Dendritic cell treated with granulocyte-macrophage colony-stimulating factor and Interleukin-4, amounts not matched to agents 40 ng/mL and 50 ng/mL, for 4 days (primary cell): Measurements from ENCODE around the gene ENTR1.

ENCODE experiments used
- H3K27ac Mint-ChIP-seq: one replicate; pipeline ENCODE4 v1.8.0; 2022; ENCODE audit warnings: mild to moderate bottlenecking, mixed read lengths
- H3K27me3 Mint-ChIP-seq: one replicate; pipeline ENCODE4 v1.8.0; 2022; ENCODE audit warnings: mild to moderate bottlenecking, mixed read lengths
- H3K36me3 Mint-ChIP-seq: one replicate; pipeline ENCODE4 v1.8.0; 2022; ENCODE audit warnings: low read depth, mixed read lengths
- H3K4me1 Mint-ChIP-seq: one replicate; pipeline ENCODE4 v1.8.0; 2022; ENCODE audit warnings: low read depth, mixed read lengths
- H3K4me3 Mint-ChIP-seq: one replicate; pipeline ENCODE4 v1.8.0; 2022; ENCODE audit warnings: mild to moderate bottlenecking, moderate library complexity, mixed read lengths
- H3K9me3 Mint-ChIP-seq: one replicate; pipeline ENCODE4 v1.8.0; 2022; ENCODE audit warnings: mixed read lengths
- intact Hi-C: fragments of 100-400 bp; cut with micrococcal nuclease; formaldehyde crosslinking; loops from one replicate; pipeline ENCODE4 v1.15.0; 2022

ENTR1 gene

DNA sequence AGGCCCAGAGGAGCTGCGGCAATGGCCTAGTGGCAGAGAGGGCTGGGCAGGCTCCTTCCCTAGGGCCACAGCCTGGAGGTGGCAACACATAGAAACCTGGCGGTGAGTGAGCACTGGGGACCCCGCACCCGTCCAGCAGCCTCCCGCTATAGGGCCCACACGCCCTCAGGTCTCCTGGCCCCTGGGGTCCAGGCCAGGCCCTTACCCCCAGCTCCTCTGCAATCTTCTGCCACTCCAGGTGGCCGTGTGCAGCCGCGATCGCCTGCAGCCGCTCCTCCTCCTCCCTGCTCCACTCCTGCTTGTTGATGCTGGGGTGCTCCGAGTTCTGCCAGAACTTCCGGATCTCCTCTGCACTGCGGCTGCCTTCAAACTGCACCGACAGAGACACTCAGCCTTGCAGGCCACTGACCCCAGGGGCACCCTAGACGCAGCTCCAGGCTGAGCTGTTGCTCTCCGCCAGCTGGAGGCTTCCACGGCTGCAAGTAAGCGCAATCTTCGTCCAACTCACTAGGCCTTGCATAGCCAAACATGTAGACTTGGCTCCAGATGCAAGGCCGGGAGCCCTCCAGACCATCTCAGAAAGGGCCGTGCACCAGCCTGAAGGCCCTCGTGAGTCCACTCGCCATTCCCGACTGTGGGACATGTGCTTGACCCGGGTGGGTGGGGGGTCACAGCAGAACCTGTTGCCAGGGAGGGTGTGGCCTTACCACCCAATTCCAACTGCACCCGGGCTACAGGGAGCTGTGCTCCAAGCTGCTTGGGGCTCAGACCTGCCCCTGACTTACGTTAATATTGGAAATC lies 18.5 kb downstream of the ENTR1 start:
- no peak overlapping the region for H3K4me3 Mint-ChIP-seq
- H3K9me3 Mint-ChIP-seq = no peaks in the 10 kb centered on the region

DNA sequence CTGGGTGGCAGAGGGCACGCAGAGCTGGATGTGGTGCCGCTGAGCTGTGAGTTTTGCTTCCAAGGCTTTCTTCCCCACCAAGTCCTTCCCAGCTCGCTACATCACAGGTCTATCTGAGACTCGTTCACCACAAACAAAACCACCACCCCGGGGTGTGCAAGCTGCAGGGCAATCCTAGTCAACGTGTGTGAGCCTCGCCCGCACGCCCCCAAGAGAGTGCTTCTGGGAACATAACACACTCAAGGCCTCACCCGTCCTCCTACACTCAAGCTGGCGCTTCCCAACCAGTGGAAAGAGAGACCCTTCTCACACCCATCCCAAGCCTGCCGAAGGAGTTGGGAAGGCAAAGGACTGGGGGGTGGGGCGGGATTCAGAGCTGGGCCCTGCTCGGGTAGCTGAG lies 21.0 kb downstream of the ENTR1 start:
- Mint-ChIP-seq H3K9me3 (no peaks in the 10 kb centered on the region), H3K27me3 (no peaks in the 10 kb centered on the region)

More for the DNA sequence above, 18.5 kb downstream of the ENTR1 start:
- peaks cover 8% of the 10 kb centered on the region for H3K4me1 Mint-ChIP-seq
- H3K27me3 Mint-ChIP-seq = no peaks in the 10 kb centered on the region
- H3K27ac Mint-ChIP-seq = no peak overlapping the region
- intact Hi-C loops = no loop called here
- peaks cover 100% of the 10 kb centered on the region for H3K36me3 Mint-ChIP-seq

DNA sequence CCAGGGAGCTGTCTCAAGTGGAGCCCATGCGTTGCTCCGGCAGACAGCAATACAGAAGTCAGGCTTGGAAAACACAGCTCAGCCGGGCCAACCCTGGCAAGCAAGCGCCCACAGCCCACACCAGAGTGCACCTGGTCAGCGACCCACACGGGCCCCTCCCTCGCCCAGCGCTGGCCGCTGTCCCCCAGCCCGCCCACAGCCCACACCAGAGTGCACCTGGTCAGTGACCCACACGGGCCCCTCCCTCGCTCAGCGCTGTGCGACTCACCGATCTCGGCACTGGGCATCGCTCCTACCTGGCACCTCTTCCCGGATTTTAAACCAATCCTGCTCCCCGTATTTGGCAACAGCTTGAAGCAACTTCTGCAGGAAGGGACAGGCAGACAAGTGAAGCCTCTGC lies 23.2 kb downstream of the ENTR1 start:
- Mint-ChIP-seq H3K27ac (no peak overlapping the region), H3K4me3 (no peak overlapping the region), H3K36me3 (peaks cover 100% of the 10 kb centered on the region), H3K9me3 (no peaks in the 10 kb centered on the region), H3K27me3 (no peaks in the 10 kb centered on the region), H3K4me1 (peaks cover 24% of the 10 kb centered on the region)
- intact Hi-C loops = no loop called here

More for the DNA sequence above, 21.0 kb downstream of the ENTR1 start:
- H3K4me1 Mint-ChIP-seq = peaks cover 24% of the 10 kb centered on the region
- no peak overlapping the region for H3K27ac Mint-ChIP-seq
- no peak overlapping the region for H3K4me3 Mint-ChIP-seq
- H3K36me3 Mint-ChIP-seq = peaks cover 100% of the 10 kb centered on the region
- intact Hi-C loops = no loop called here

DNA sequence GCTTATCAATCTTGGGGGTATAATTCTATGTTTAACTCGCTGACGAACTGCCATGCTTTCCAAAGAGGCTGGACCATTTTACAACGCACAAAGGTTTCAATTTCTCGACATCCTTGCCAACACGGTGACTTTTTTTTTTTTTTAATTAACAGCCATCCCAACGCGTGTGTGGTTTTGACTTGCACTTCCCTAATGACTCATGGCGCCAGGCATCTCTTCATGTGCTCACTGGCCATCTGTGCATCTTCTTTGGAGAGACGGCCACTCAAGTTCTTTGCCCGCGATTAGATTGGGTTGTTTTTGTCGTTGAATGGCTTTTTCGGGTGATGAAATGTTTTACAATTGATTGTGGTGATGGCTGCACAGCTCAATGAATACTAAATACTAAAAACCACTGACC lies 24.4 kb downstream of the ENTR1 start:
- intact Hi-C loops = no loop called here
- no peaks in the 10 kb centered on the region for H3K27me3 Mint-ChIP-seq
- H3K36me3 Mint-ChIP-seq = peaks cover 100% of the 10 kb centered on the region
- peak overlapping the region; percentile 32 for H3K4me3 Mint-ChIP-seq
- no peaks in the 10 kb centered on the region for H3K9me3 Mint-ChIP-seq
- H3K4me1 Mint-ChIP-seq = peaks cover 24% of the 10 kb centered on the region
- H3K27ac Mint-ChIP-seq = peak overlapping the region; percentile 39

DNA sequence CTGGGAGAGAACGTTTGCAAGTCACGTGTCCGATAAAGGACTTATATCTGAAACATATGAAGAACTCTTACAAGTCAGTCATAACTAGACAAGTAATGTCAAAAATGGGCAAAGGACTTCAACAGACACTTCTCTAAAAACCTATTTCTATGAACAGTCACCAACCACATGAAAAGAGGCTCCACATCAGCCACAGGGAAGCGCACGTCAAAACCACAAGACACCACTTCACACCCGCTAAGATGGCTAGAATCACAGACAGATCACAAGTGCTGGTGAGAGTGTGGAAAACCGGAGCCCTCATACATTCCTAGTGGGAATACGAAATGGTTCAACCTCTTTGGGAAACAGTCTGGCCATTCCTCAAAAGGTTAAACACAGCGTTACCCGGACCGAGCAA lies 25.4 kb downstream of the ENTR1 start:
- Mint-ChIP-seq H3K27me3 (no peaks in the 10 kb centered on the region), H3K36me3 (peaks cover 100% of the 10 kb centered on the region), H3K9me3 (no peaks in the 10 kb centered on the region), H3K4me1 (peaks cover 24% of the 10 kb centered on the region), H3K4me3 (no peak overlapping the region), H3K27ac (no peak overlapping the region)
- intact Hi-C loops = no loop called here

DNA sequence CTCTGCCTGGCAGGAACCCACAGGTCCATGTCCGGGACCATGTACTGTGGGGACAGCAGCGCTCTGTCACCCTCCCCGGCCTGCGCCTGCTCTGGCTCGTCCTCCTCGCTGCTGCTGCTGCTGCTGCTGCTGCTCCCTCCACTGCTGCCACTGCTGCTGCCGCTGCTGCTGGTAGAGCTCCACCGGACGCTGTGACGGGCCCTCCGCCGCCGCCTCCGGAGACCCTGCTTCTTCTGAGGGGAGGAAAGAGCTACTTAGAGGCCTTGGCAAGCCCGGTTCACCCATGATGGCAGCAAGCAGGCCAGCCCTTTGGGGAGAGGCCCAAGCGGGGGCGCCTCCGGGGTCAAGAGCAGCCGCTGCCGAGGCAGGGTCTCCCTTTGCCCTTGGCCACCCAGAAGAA lies 27.0 kb downstream of the ENTR1 start:
- H3K4me1 Mint-ChIP-seq = peaks cover 16% of the 10 kb centered on the region
- intact Hi-C loops = no loop called here
- H3K36me3 Mint-ChIP-seq = peaks cover 100% of the 10 kb centered on the region
- H3K4me3 Mint-ChIP-seq = no peak overlapping the region
- peak overlapping the region; percentile 28 for H3K27ac Mint-ChIP-seq
- no peaks in the 10 kb centered on the region for H3K27me3 Mint-ChIP-seq
- H3K9me3 Mint-ChIP-seq = no peaks in the 10 kb centered on the region

DNA sequence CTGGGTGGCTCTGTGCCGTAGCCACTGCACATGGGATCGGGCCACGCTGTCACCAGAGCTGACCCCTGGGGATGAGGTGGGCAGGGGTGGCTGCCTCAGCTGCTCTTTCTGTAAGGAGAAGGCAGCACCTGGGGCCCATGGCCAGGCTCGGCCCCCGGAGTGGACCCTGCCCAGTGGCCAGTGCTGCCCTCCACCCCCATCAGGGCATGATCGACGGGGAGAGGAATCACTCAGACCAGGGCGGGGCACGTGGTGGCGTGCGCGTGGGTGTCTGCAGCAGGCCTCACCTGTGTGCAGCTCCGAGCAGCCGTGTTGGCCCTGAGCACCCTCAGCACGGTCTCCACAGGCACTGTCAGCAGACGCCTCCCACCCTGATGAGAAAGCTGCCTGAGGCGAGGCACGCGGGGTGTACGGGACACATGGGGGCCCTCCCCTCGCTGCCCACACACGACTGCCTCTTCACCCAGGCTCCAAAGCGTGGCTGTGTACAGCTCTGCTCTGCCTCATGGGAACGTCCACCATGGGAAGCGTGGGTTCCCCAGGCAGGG lies 28.4 kb downstream of the ENTR1 start:
- intact Hi-C loops = no loop called here
- H3K9me3 Mint-ChIP-seq = no peaks in the 10 kb centered on the region
- H3K27ac Mint-ChIP-seq = no peak overlapping the region

DNA sequence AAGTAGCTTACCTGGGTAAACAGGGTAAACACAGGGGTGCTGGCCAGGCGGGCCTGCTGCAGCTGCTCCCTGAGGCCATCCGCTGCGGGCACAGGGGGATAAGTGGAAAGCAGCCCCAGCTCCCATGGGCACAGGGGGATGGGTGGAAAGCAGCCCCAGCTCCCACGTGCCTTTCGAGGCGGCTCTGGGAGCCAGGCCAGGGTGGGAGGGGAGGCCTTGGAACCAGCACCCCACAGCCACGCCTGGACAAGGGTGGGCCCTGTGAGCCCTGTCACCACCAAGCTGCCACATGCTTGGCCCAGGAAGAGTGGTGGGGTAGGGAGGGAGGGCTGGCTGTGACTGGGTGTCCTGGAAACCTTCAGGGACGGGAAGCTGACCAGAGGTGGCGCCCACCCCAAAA lies 29.1 kb downstream of the ENTR1 start:
- intact Hi-C loops = no loop called here
- H3K36me3 Mint-ChIP-seq = peaks cover 85% of the 10 kb centered on the region

More for the DNA sequence above, 28.4 kb downstream of the ENTR1 start:
- peaks cover 22% of the 10 kb centered on the region for H3K4me1 Mint-ChIP-seq
- no peak overlapping the region for H3K4me3 Mint-ChIP-seq
- H3K36me3 Mint-ChIP-seq = peaks cover 93% of the 10 kb centered on the region
- H3K27me3 Mint-ChIP-seq = no peaks in the 10 kb centered on the region

DNA sequence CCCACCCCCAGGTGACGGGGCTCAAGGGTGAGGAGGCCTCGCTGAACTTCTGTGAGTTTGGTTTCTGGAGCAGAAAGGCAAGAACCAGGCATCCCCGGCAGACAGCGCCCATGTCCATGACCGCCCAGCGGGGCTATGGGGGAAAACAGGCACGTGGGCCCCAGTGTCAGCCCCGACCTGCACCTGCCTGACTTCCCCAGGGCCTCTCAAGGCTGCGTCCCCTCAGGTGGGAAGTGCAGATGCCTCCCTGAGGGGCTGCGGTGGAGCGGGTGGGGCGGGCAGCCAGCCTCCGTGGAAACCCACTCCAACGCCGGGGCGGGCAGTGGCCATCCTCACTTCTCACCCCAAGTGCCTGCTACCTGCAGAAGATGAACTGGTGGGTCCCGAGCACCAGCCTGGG lies 30.0 kb downstream of the ENTR1 start:
- Mint-ChIP-seq H3K9me3 (no peaks in the 10 kb centered on the region), H3K36me3 (peaks cover 84% of the 10 kb centered on the region), H3K27me3 (no peaks in the 10 kb centered on the region), H3K4me1 (peaks cover 29% of the 10 kb centered on the region), H3K4me3 (no peak overlapping the region), H3K27ac (no peak overlapping the region)
- intact Hi-C loops = no loop called here

More for the DNA sequence above, 29.1 kb downstream of the ENTR1 start:
- H3K4me1 Mint-ChIP-seq = peaks cover 29% of the 10 kb centered on the region
- no peak overlapping the region for H3K27ac Mint-ChIP-seq
- H3K9me3 Mint-ChIP-seq = no peaks in the 10 kb centered on the region
- H3K27me3 Mint-ChIP-seq = no peaks in the 10 kb centered on the region
- no peak overlapping the region for H3K4me3 Mint-ChIP-seq

DNA sequence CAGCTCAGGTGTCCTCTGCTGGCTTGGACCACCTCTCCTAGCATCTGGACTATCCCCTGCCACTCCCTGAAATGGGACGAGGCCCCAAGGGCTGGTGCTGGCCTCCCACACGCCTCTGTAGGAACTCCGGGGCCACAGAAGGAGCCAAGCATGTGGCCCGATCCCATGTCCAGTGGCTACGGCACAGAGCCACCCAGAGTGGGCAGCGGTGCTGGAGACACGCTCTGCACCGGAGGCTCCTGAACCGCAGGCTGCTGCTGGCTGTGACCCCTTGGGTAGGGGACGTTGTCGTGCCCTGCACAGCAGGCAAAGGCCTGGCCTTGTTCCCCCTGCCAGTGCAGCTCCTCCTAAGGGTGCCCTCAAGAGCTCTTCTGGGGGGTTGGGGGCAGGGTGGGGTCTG lies 30.5 kb downstream of the ENTR1 start:
- Mint-ChIP-seq H3K9me3 (no peaks in the 10 kb centered on the region), H3K27me3 (no peaks in the 10 kb centered on the region), H3K4me3 (no peak overlapping the region), H3K4me1 (peaks cover 29% of the 10 kb centered on the region), H3K36me3 (peaks cover 84% of the 10 kb centered on the region), H3K27ac (no peak overlapping the region)
- intact Hi-C loops = no loop called here

DNA sequence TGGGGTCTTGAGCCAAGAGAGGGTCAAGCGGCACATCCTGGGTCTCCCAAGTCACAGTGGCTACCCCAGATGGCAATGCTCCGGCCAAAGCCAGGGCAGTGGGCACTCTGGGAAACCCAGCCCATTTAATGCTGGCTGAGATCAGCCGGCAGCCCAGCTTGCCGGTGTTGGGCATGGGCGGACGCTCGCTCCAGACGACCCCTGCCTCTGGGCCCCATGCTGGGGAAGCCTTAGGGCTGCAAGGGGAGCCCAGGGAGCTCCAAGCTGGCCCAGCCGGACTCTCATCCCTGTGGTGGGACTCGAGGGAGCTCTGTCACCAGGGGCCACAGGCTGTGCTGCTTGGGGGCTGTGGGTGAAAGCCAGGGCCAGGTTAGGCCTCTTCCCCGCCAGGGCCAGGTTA lies 31.0 kb downstream of the ENTR1 start:
- peaks cover 84% of the 10 kb centered on the region for H3K36me3 Mint-ChIP-seq
- H3K9me3 Mint-ChIP-seq = no peaks in the 10 kb centered on the region
- no peaks in the 10 kb centered on the region for H3K27me3 Mint-ChIP-seq
- no peak overlapping the region for H3K4me3 Mint-ChIP-seq
- H3K4me1 Mint-ChIP-seq = peaks cover 32% of the 10 kb centered on the region
- intact Hi-C loops = no loop called here
- H3K27ac Mint-ChIP-seq = no peak overlapping the region

DNA sequence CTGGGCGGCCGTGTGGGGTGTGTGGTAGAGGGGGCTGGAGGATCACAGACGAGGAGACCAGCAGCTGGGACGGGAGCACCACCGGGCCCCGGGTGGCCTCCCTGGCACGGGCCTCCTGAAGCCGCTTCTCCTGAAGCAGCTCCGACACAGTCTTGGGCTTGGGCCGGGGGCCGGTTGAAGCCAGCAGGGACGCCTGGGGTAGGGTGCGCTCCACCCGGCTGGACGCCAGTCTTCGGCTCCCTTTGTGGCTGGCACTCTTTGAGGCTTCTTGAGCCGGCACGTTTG lies 31.5 kb downstream of the ENTR1 start:
- Mint-ChIP-seq H3K4me3 (no peak overlapping the region), H3K36me3 (peaks cover 81% of the 10 kb centered on the region), H3K9me3 (no peaks in the 10 kb centered on the region), H3K27me3 (no peaks in the 10 kb centered on the region), H3K27ac (peak overlapping the region; percentile 46), H3K4me1 (peaks cover 37% of the 10 kb centered on the region)
- intact Hi-C loops = no loop called here

DNA sequence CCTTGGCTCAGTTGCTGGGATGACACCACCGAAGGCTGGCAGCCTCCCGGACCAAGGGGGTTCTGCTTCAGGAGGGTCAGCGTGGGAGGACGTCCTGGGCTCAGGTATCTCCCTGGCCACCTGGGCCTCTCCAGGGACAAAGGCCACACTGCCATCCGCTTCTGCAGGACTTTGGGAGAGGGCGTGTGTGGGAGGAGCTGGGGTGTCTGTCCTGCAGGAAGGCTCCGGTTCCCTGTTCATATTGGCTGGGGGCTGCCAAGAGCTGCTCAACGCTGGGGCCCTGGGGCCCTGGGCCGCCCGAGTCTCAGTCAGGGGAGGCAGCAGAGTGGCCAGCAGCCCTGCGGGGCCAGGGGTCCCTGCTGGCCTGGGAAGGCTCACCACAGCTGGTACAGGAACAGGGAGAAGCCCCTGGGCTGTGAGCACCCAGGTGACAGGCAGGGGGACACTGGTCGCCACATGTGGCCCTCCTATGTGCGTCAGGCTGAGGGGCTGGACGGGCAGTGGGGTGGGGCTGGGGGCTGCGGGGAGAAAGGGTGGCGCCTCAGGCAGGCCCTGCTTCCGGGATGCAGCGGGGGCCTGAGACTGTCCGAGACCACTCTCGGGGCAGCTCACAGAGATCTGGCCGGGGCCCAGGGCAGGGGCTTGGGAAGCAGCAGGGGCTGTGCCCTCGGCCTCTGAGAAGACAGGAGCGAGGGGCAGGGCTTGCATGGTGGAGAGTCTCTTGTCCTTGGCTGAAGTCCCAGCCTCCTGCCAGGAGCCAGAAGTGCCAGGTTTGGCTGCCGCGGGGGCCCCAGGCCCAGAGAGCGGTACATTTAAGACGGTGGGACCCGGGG lies 32.0 kb downstream of the ENTR1 start:
- H3K36me3 Mint-ChIP-seq = peaks cover 81% of the 10 kb centered on the region
- intact Hi-C loops = no loop called here
- H3K4me3 Mint-ChIP-seq = no peak overlapping the region
- peak overlapping the region; percentile 46 for H3K27ac Mint-ChIP-seq
- H3K27me3 Mint-ChIP-seq = no peaks in the 10 kb centered on the region
- H3K9me3 Mint-ChIP-seq = no peaks in the 10 kb centered on the region
- peaks cover 40% of the 10 kb centered on the region for H3K4me1 Mint-ChIP-seq
